ENCODE data around the gene ZNF619.
A peak's percentile ranks its signal among the peaks of the same experiment; 100 is the strongest.

The ZNF619 gene

GRCh38 chr3:40465456-40465855 lies 11.5 kb upstream of the ZNF619 start:
- no peak for DNase-seq

GRCh38 chr3:40468018-40468417 lies 8.9 kb upstream of the ZNF619 start:
- DNase-seq, result no peak

DNA sequence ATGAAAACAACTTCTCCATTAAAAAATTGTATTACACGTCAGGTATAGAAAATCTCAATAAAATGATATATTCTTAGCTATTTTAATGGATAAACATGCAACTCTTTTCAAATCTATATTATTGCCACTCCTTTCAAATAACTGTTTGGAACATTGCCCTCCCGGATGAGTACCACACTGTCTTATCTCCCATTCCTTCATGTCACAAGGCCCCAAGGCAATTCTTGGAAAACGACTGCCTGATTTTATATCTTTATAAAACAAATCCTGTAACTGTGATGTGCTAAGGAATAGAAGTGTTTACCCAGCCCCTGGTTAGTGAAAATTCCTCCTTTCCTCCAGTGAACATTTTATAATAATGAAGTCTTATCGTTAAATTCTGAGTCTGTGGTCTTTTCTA lies 6.2 kb upstream of the ZNF619 start:
- DNase-seq, result no peak

- DNase-seq, result peak; percentile 60
Measured at GRCh38 chr3:40477666-40478065, 744 bp downstream of the ZNF619 start.

DNA sequence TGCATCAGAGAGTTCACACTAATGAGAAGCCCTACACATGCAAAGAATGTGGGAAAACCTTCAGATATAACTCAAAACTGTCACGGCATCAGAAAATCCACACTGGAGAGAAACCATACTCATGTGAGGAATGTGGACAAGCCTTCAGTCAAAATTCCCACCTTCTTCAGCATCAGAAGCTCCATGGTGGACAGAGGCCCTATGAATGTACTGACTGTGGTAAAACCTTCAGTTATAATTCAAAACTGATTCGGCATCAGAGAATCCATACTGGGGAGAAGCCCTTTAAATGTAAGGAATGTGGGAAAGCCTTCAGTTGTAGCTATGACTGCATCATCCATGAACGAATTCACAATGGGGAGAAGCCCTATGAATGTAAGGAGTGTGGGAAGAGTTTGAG lies 10.2 kb downstream of the ZNF619 start:
- no peak for DNase-seq

- DNase-seq, result no peak
Measured at GRCh38 chr3:40490916-40491315, 14.0 kb downstream of the ZNF619 start.

DNA sequence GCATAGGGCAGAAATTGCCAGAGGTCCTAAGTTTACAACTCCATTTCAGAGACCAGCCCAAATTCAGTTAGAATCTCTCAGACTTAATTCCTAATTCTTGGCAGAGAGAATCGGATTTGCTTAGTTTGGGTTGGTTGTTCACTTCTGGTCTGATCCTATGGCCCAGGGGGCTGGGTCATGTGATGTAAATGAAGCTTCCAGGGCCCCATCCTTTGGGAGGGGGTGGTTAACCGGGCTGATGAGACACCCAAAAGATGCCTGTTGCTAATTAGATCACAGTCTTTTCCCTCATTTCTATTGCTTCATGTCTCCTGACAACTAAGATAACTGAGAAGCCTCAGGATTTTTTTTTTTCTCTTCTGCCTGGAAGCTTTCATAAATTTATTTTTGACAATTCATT lies 17.8 kb downstream of the ZNF619 start:
- DNase-seq, result no peak

DNA sequence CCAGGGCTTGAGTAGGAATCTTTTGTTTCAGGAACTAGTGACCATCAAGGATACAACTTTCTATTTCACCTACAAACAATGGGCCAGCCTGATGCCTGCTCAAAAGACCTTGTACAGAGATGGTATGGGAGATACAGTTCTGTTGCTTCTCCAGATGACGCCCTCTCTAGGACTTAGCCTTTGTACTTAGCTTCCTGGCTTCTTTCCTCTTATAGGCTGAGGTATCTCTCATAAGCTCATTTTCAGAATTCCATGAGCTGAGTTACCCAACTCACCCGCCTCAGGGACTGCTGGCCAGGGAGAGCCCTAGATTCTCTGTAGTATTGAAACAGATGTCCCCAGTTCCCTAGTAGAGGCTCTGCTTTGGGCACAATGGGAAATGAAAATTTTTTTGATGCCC lies 20.4 kb downstream of the ZNF619 start:
- no peak for DNase-seq

- DNase-seq, result no peak
Measured at GRCh38 chr3:40499952-40500351, 23.0 kb downstream of the ZNF619 start.

- no peak for DNase-seq
Measured at GRCh38 chr3:40502034-40502433, 25.1 kb downstream of the ZNF619 start.

GRCh38 chr3:40504636-40505430 lies 27.9 kb downstream of the ZNF619 start:
- peak; percentile 84 for DNase-seq

DNA sequence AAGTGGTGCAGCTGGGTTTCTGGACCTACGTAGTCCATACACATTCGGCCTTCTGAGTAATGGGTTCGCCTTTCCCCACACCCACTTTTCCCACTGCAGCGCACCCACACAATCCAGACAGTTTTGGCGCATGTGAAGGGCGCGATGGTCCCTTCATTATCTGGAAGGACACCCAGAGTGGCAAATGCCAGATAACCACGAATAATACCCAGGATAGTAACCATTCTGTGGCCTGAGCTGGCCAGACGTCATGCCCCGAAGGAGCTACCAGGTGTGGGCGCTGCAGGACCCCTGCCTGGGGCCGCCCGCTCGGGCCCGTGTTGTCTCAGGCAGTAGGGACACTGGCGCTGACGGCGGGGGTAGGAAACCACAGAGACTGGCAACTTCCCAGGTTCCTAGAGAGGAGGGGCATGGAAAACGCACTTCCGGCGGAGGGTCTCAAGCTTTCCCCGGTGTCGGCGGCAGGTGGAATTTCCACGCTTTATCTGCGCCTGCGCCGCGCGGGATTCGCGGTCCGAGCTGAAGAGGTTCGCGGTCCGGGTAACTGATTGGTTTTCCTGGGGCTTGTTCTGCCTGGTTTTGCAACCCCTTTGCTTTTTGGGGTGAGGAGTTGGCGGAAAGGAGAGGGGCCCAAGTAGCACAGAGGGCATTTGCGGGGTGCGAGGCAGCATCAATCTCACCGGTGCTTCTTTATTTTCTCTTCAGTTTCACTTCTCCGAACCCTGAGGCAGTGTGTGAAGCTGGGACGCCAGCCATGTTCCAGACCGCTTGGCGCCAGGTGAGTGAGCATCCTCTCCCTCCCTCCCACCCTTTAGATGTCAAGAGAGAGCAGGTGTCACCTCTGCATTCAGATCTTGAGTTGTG lies 28.9 kb downstream of the ZNF619 start, which contains the start of gene ZNF620:
Gene ZNF620 (plus strand): TSS at position 441 of the 864 bp plus-strand sequence. CDS start 314 bp downstream, at position 755.
- DNase-seq, result peak; percentile 35

GRCh38 chr3:40511031-40511718 lies 34.3 kb downstream of the ZNF619 start:
- DNase-seq, result peak; percentile 36

- no peak for DNase-seq
Measured at GRCh38 chr3:40516201-40516600, 39.3 kb downstream of the ZNF619 start.

DNA sequence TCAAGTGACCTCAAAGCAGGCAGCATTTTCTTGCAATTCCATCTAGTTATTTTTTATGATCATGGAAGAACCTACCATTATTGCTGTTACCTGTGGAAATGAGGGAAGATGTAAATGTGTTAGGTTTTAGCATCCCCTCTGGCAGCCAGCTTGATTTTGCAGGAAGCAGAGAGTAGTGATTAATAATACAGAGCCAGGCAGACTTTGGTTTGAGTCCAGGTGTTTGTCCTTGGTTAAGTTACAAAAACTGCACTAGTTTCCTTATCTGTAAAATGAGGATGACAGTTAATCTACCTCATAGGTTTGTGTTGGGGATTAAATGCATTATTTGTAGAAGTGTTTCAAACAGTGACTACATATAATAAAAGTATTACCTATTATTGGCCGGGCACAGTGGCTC lies 41.1 kb downstream of the ZNF619 start:
- no peak for DNase-seq

DNA sequence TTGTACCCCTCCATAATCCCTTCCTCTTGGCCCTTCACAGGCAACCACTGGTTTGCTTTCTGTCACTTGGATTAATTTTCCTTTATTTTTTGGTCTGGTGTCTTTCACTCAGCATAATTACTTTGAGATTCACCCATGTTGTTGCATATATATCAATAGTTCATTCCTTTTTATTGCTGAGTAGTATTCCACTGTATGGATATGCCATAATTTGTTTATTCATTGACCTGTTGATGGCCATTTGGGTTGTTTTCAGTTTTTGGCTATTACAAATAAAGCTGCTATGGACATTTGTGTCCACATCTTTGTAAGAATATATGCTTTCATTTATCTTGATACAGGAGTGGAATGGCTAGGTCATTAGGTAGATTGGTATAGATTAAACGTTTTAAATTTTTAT lies 41.9 kb downstream of the ZNF619 start:
- DNase-seq, result no peak

DNA sequence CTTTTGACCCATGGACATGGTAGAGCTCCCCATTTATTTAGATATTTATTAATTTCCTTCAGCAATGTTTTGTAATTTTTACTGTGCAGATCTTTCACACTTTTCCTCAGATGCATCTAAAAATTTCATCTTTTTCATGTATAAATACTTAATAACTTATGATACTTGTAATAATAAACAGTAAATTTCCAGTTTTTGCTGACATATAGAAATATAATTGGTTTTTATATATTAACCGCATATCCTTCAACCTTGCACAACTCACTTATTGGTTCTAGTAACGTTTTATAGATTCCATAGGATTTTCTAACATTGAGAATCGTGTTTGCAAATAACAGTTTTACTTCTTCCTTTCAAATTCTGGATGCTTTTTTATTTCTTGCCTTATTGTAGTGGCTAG lies 44.3 kb downstream of the ZNF619 start:
- no peak for DNase-seq

- DNase-seq, result no peak
Measured at GRCh38 chr3:40523781-40524180, 46.9 kb downstream of the ZNF619 start.

GRCh38 chr3:40524222-40524567 lies 47.3 kb downstream of the ZNF619 start:
- DNase-seq, result no peak

- DNase-seq, result peak; percentile 89
Measured at GRCh38 chr3:40524568-40525285, 47.8 kb downstream of the ZNF619 start, which contains the start of gene ZNF621. Gene ZNF621 (plus strand): TSS chr3:40524960. CDS start chr3:40525841, 881 bp downstream.

GRCh38 chr3:40528426-40528825 lies 51.5 kb downstream of the ZNF619 start:
- no peak for DNase-seq

DNA sequence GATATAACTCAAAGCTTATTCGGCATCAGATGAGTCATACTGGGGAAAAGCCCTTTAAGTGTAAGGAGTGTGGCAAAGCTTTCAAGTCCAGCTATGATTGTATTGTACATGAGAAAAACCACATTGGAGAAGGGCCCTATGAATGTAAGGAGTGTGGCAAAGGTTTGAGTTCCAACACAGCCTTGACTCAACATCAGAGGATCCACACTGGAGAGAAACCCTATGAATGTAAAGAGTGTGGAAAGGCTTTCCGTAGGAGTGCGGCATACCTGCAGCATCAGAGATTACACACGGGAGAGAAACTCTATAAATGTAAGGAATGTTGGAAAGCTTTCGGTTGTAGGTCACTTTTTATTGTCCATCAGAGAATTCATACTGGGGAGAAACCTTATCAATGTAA lies 55.3 kb downstream of the ZNF619 start:
- no peak for DNase-seq

DNA sequence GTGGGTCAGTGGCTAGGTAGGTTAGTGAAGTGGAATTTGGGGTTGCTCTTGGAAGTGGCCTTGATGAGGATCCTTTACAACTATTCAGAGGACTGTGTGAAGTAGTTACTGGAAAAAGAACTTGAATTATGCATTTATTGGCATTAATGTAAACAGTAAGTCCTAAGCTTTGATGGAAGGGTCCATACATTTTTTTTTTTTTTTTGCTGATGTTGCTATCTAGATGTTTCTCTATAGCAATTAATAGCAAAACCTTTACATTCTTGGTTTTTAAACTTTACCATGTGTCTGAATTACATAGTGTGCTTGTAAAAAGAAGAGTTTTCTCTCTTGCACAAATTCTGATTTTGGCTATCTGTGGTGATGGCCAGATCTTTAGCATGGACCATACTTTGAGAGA lies 57.4 kb downstream of the ZNF619 start:
- no peak for DNase-seq
